Measurements from ENCODE around the gene METTL17. TPM values are rescaled to one million over a fixed set of nuclear protein-coding genes. Genes with fewer than 3 reads are reported as not detected.

METTL17 gene
- total and polyA plus RNA-seq, 10 donors = 58.9 to 119 (median 77.6) TPM

- Histone ChIP-seq H3K27ac (peak overlapping the region; percentile 21 to 84 (median 78)), H3K4me3 (peak overlapping the region; percentile 55 to 80 (median 60)), H3K9me3 (no peaks in the 10 kb centered on the region), H3K27me3 (replicated peaks in 1 of 7) (peaks cover 0 to 14% (median 0%) of the 10 kb centered on the region in 7 donors), H3K4me1 (peaks cover 0 to 21% (median 17%) of the 10 kb centered on the region in 6 donors), H3K36me3 (no peaks in the 10 kb centered on the region)
- DNase-seq = peak; percentile 96
- TF ChIP-seq POLR2A (IDR thresholded peaks at IDR 0.05) (no peak), POLR2AphosphoS5 (IDR thresholded peaks at IDR 0.05) (peak; percentile 66 to 83 (median 79))
- TF ChIP-seq, protein P1, sequence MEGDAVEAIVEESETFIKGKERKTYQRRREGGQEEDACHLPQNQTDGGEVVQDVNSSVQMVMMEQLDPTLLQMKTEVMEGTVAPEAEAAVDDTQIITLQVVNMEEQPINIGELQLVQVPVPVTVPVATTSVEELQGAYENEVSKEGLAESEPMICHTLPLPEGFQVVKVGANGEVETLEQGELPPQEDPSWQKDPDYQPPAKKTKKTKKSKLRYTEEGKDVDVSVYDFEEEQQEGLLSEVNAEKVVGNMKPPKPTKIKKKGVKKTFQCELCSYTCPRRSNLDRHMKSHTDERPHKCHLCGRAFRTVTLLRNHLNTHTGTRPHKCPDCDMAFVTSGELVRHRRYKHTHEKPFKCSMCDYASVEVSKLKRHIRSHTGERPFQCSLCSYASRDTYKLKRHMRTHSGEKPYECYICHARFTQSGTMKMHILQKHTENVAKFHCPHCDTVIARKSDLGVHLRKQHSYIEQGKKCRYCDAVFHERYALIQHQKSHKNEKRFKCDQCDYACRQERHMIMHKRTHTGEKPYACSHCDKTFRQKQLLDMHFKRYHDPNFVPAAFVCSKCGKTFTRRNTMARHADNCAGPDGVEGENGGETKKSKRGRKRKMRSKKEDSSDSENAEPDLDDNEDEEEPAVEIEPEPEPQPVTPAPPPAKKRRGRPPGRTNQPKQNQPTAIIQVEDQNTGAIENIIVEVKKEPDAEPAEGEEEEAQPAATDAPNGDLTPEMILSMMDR (IDR thresholded peaks at IDR 0.05 in 8 of 11, conservative IDR thresholded peaks at IDR 0.05 in 3 of 11) = peak; percentile 80 to 97 (median 94)
- WGBS, 5 donors = 0 to 1% (median 0%) methylated on average over 32 to 47 of the region's 47 CpGs
- intact Hi-C loops (cut with DNase I; ENCODE audit: low total_unique reads) = loop anchor here (5.0 to 10.0 kb wide), 2 partner anchors 114 to 276 kb away; no protein-coding TSS in a partner anchor
These were observed 18.6 kb upstream of the METTL17 start for GRCh38 chr14:20970983-20971704.

DNA sequence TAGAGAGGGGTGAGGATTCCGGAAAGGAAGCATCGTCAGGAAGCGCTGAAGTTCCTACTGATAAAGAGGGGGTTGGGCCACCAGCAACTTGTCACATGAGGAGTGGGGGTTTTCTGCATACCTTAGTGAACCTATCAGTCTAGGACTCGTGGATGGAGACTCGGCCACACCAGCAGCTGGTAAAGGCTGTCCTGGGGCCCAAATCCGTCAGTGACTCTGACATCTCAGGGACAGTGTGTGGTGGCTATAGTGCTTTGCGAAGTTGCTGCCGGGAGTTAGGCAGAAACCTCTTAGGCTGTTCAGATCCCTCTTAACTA, 18.1 kb upstream of the METTL17 start:
- peaks cover 0 to 14% (median 0%) of the 10 kb centered on the region in 7 donors for H3K27me3 ChIP-seq (replicated peaks in 1 of 7)
- H3K4me3 ChIP-seq = peak overlapping the region in 6 of 8 donors; percentile 57 to 80 (median 60)
- peaks cover 0 to 21% (median 17%) of the 10 kb centered on the region in 6 donors for H3K4me1 ChIP-seq
- no peak for DNase-seq
- intact Hi-C loops (cut with DNase I; ENCODE audit: low total_unique reads) = loop anchor here (5.0 to 10.0 kb wide), 2 partner anchors 114 to 277 kb away; no protein-coding TSS in a partner anchor
- WGBS, 5 donors = 8 to 17% (median 12%) methylated on average over 8 of the region's 8 CpGs
- TF ChIP-seq POLR2A (IDR thresholded peaks at IDR 0.05) = no peak
- no peaks in the 10 kb centered on the region for H3K9me3 ChIP-seq
- peak overlapping the region; percentile 21 to 84 (median 78) for H3K27ac ChIP-seq
- H3K36me3 ChIP-seq = no peaks in the 10 kb centered on the region

DNA sequence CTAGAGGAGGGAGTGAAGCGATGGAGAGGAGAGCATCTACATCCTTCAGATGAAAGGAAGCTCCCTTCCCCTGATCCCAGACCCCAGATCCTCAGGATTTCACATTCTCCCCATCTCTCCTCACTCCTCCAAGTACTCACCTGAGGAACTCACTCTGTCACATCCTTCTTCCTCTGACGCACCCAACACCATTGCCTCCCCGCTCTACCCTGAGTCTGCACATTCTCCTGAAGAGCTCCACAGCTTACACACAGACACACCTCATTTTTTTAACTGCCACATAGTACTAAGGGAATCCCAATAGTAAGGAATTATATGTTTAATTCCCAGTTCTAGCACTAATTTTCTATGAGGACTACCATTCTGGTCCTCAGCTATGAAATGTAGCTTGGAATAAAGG, 16.3 kb upstream of the METTL17 start:
- intact Hi-C loops (cut with DNase I; ENCODE audit: low total_unique reads) = loop anchor here (5.0 to 10.0 kb wide), 2 partner anchors 116 to 279 kb away; no protein-coding TSS in a partner anchor
- 90 to 97% (median 95%) methylated on average over 3 of the region's 3 CpGs for WGBS, 5 donors
- TF ChIP-seq, protein P1 (IDR thresholded peaks at IDR 0.05 in 8 of 11, conservative IDR thresholded peaks at IDR 0.05 in 3 of 11) = no peak
- TF ChIP-seq POLR2A (IDR thresholded peaks at IDR 0.05) (no peak), POLR2AphosphoS5 (IDR thresholded peaks at IDR 0.05) (no peak)
- peaks cover 0 to 14% (median 0%) of the 10 kb centered on the region in 7 donors for H3K27me3 ChIP-seq (replicated peaks in 1 of 7)
- H3K4me1 ChIP-seq = peaks cover 0 to 21% (median 17%) of the 10 kb centered on the region in 6 donors
- no peaks in the 10 kb centered on the region for H3K36me3 ChIP-seq
- H3K27ac ChIP-seq = no peak overlapping the region
- no peak overlapping the region for H3K4me3 ChIP-seq
- DNase-seq = no peak
- no peaks in the 10 kb centered on the region for H3K9me3 ChIP-seq

DNA sequence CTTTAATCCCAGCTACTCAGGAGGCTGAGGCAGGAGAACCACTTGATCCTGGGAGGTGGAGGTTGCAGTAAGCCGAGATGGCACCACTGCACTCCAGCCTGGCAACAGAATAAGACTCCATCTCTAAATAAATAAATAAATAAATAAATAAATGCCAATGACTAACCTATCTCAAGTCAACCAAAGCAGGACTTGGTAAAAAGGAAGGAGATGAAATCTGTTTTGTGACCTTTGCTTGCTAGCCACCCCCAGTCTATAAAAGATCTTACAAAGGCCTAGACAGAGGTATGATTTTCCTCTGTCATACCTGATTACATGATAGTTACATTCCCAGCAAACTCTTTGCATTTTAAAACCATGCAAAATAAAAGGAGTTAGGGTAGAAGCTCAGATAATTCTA, 13.5 kb upstream of the METTL17 start:
- no peak for TF ChIP-seq POLR2A (IDR thresholded peaks at IDR 0.05)
- TF ChIP-seq POLR2AphosphoS5 (IDR thresholded peaks at IDR 0.05) = no peak
- TF ChIP-seq, protein P1 (IDR thresholded peaks at IDR 0.05 in 8 of 11, conservative IDR thresholded peaks at IDR 0.05 in 3 of 11) = no peak
- Histone ChIP-seq H3K36me3 (no peaks in the 10 kb centered on the region), H3K27ac (no peak overlapping the region), H3K27me3 (replicated peaks in 1 of 7) (peaks cover 0 to 14% (median 0%) of the 10 kb centered on the region in 7 donors), H3K9me3 (no peaks in the 10 kb centered on the region), H3K4me3 (no peak overlapping the region), H3K4me1 (peaks cover 0 to 10% (median 9%) of the 10 kb centered on the region in 6 donors)
- no peak for DNase-seq
- WGBS, 5 donors = 85 to 100% (median 92%) methylated on average over 1 of the region's 1 CpG
- intact Hi-C loops (cut with DNase I; ENCODE audit: low total_unique reads) = loop anchor here (10.0 kb wide), 1 partner anchor 281 kb away; no protein-coding TSS in a partner anchor
